K562 (cell line): ENCODE data around the gene HOXB6. TPM values are rescaled to one million over a fixed set of nuclear protein-coding genes. Genes with fewer than 3 reads are reported as not detected.

Source experiments
- ATAC-seq: fragments of 200-7000 bp; cut with Tn5 transposase; 3 replicates; pipeline ENCODE4 v1.9.1; 2020; ENCODE audit warnings: moderate library complexity
- BruUV-seq: library from RNA; stranded (reverse); fragments of 400-500 nt; replicated peaks from 2 replicates; lab custom pipeline; 2021; lab: Mats Ljungman, UMichigan
- CTCF ChIA-PET: fragments of 300-600 bp; formaldehyde crosslinking; extraction: SDS; loops from one replicate; lab custom pipeline; 2021; ENCODE audit warnings: low intra/inter-chr PET ratio; lab: Yijun Ruan, JAX
- POLR2A ChIA-PET: fragments of 300-600, 350-650 bp; sonication (Branson Sonifier 250); formaldehyde crosslinking; extraction: SDS; loops from one replicate; lab custom pipeline; 2021; ENCODE audit warnings: antibody characterized with exemption, inconsistent platforms; lab: Yijun Ruan, JAX
- DNase-seq, 4 experiments: peaks; one replicate each; pipeline versions ENCODE4 v3.0.0 to v3.0.0-alpha.2; 2011 to 2018; ENCODE audit warnings: low spot score in 3 of 4, mixed read lengths in 3 of 4; ENCODE audit errors: extremely low read depth in 1 of 4
- FAIRE-seq: peaks from 2 replicates; lab custom pipeline; 2011; peaks lifted over from hg19 to GRCh38; lab: Jason Lieb, UNC
- H2AFZ ChIP-seq: 2 replicates; pipeline ENCODE4 v1.6.0; 2011; ENCODE audit warnings: low read depth, low read length, control low read depth, inconsistent platforms
- H3K27ac ChIP-seq: fragments of 200-600 bp; 3 replicates; pipeline ENCODE4 v1.8.0; 2011; ENCODE audit warnings: low read depth, mild to moderate bottlenecking, control low read depth, inconsistent platforms, low read length, moderate library complexity, mixed read lengths; ENCODE audit errors: extremely low read depth
- H3K27me3 ChIP-seq, 2 experiments: fragments of 300-600 bp in 1 of 2; 2 replicates in 1 of 2; 3 replicates in 1 of 2; pipeline versions ENCODE4 v1.6.0 to v1.8.0; 2011; ENCODE audit warnings: inconsistent platforms in 2 of 2, low read length in 2 of 2, mild to moderate bottlenecking in 1 of 2, mixed read lengths in 1 of 2, moderate library complexity in 1 of 2; ENCODE audit not compliant: control insufficient read depth in 2 of 2, insufficient read depth in 2 of 2
- H3K36me3 ChIP-seq: fragments of 300-600 bp; 3 replicates; pipeline ENCODE4 v1.8.0; 2011; ENCODE audit warnings: mild to moderate bottlenecking, low read length, inconsistent platforms; ENCODE audit not compliant: control insufficient read depth, insufficient read depth
- H3K4me1 ChIP-seq, 2 experiments: fragments of 200-600 bp in 1 of 2; replicated peaks in 1 of 2; 2 replicates in 1 of 2; 3 replicates in 1 of 2; pipeline versions ENCODE4 v1.5.1 to v1.8.0; 2011; ENCODE audit warnings: inconsistent platforms in 2 of 2, low read length in 2 of 2, mild to moderate bottlenecking in 1 of 2, mixed read lengths in 1 of 2, moderate library complexity in 1 of 2; ENCODE audit not compliant: control insufficient read depth in 2 of 2, insufficient read depth in 2 of 2
- H3K4me2 ChIP-seq: 2 replicates; pipeline ENCODE4 v1.6.1; 2011; ENCODE audit warnings: low read length, control low read depth, inconsistent platforms, mixed read lengths; ENCODE audit not compliant: insufficient read depth
- H3K4me3 ChIP-seq: fragments of 200-600 bp; sonication (generic), shearing (Covaris generic); 2 replicates; pipeline ENCODE4 v1.5.1; 2016; ENCODE audit warnings: control low read depth, inconsistent platforms
- H3K79me2 ChIP-seq: fragments of 200-600 bp; 3 replicates; pipeline ENCODE4 v1.8.0; 2011; ENCODE audit warnings: low read length, inconsistent platforms; ENCODE audit not compliant: control insufficient read depth, insufficient read depth
- H3K9ac ChIP-seq, 2 experiments: 2 replicates each; pipeline versions ENCODE4 v1.6.0 to v1.6.1; 2011; ENCODE audit warnings: low read depth in 2 of 2, low read length in 2 of 2, control low read depth in 1 of 2, inconsistent platforms in 1 of 2, mild to moderate bottlenecking in 1 of 2, mixed read lengths in 1 of 2; ENCODE audit not compliant: insufficient read depth in 1 of 2
- H3K9me1 ChIP-seq: one replicate; pipeline ENCODE4 v1.6.0; 2011; ENCODE audit warnings: inconsistent platforms, mild to moderate bottlenecking, low read length, moderate library complexity; ENCODE audit not compliant: control insufficient read depth, insufficient read depth
- H3K9me3 ChIP-seq: replicated peaks from 2 replicates; pipeline ENCODE4 v1.5.1; 2011; ENCODE audit warnings: low read depth, low read length, inconsistent platforms; ENCODE audit not compliant: control insufficient read depth, insufficient read depth
- H4K20me1 ChIP-seq: replicated peaks from 2 replicates; pipeline ENCODE4 v1.6.1; 2011; ENCODE audit warnings: low read length, inconsistent platforms, mixed read lengths; ENCODE audit not compliant: control insufficient read depth, insufficient read depth
- EGR1 ChIP-seq: fragments of 450-650 bp; conservative IDR thresholded peaks from 2 replicates; pipeline ENCODE4 v1.6.1; 2017; ENCODE audit warnings: mild to moderate bottlenecking
- KLF16 ChIP-seq: IDR thresholded peaks from 2 replicates; pipeline ENCODE4 v1.6.1; 2016; ENCODE audit warnings: antibody characterized with exemption
- MTA1 ChIP-seq: fragments of 450-650 bp; IDR thresholded peaks from 2 replicates; pipeline ENCODE4 v1.6.1; 2017; ENCODE audit warnings: borderline replicate concordance
- NONO ChIP-seq, 2 experiments: fragments of 200-400 bp in 1 of 2; fragments of 450-650 bp in 1 of 2; formaldehyde crosslinking in 1 of 2; IDR thresholded peaks; 2 replicates each; pipeline ENCODE4 v1.6.1; 2017; ENCODE audit warnings: low read depth in 2 of 2, mild to moderate bottlenecking in 2 of 2, moderate library complexity in 2 of 2, low read length in 1 of 2
- POLR2G ChIP-seq: fragments of 200-400 bp; formaldehyde crosslinking; IDR thresholded peaks from 2 replicates; pipeline ENCODE4 v1.6.1; 2017; ENCODE audit warnings: low read depth, mild to moderate bottlenecking, antibody characterized with exemption, low read length, moderate library complexity
- RBFOX2 ChIP-seq: fragments of 200-400 bp; formaldehyde crosslinking; IDR thresholded peaks from 2 replicates; pipeline ENCODE4 v1.6.1; 2017; ENCODE audit warnings: low read depth, mild to moderate bottlenecking, low read length, moderate library complexity
- SRSF3 ChIP-seq: fragments of 200-400 bp; formaldehyde crosslinking; IDR thresholded peaks from 2 replicates; pipeline ENCODE4 v1.6.1; 2016; ENCODE audit warnings: mild to moderate bottlenecking, low read length, moderate library complexity; ENCODE audit not compliant: insufficient read depth
- YBX1 ChIP-seq: fragments of 450-650 bp; IDR thresholded peaks from 2 replicates; pipeline ENCODE4 v1.7.1; 2016; ENCODE audit warnings: mild to moderate bottlenecking
- ZBTB33 ChIP-seq: sonication (generic); formaldehyde crosslinking; IDR thresholded peaks from 2 replicates; pipeline ENCODE4 v1.8.1; 2023; ENCODE audit warnings: mild to moderate bottlenecking, missing genetic modification reagents
- ZBTB43 ChIP-seq: sonication (generic); formaldehyde crosslinking; IDR thresholded peaks from 2 replicates; pipeline ENCODE4 v1.8.0; 2023; ENCODE audit warnings: mild to moderate bottlenecking, missing genetic modification reagents
- WGBS: fragments of 100-300 bp; shearing (Covaris generic); methylation state at CpG from one replicate; pipeline ENCODE4 v1.1.6; 2016; ENCODE audit warnings: low coverage, mixed read lengths; ENCODE audit not compliant: insufficient coverage; ENCODE audit errors: missing lambda C conversion rate; 5-methylcytosine and 5-hydroxymethylcytosine counted together
- in situ Hi-C: fragments of 300-500 bp; cut with MboI; formaldehyde crosslinking; loops from 4 replicates; pipeline ENCODE4 v1.15.0; 2018; ENCODE audit warnings: inconsistent platforms, mixed read lengths
- intact Hi-C: fragments of 100-400 bp; cut with micrococcal nuclease; formaldehyde crosslinking; loops from 2 replicates; pipeline ENCODE4 v1.14.2; 2022
- polyA plus RNA-seq, 8 experiments: library from polyadenylated mRNA; depleted of rRNA in 4 of 8; stranded (reverse) in 5 of 8; unstranded in 3 of 8; fragments of >200 nt; fragmentation: Nextera tagmentation in 2 of 8; fragmentation: Illumina TruSeq in 1 of 8; extraction: Ambion mirVana in 2 of 8; extraction: Trizol in 1 of 8; gene quantifications; 2 replicates each; pipeline versions ENCODE4 v1.2.1 to v1.2.3, GENCODE V29; 2011 to 2014; ENCODE audit warnings: inconsistent platforms in 1 of 8, missing spikeins in 1 of 8
- total RNA-seq, 7 experiments: library from RNA; depleted of rRNA in 6 of 7; stranded (reverse); fragments of >200 nt in 6 of 7; fragmentation: Illumina TruSeq in 2 of 7; extraction: Trizol in 2 of 7; gene quantifications; 2 replicates each; pipeline versions ENCODE4 v1.2.1 to v1.2.3, GENCODE V29; 2011 to 2021; ENCODE audit warnings: low replicate concordance in 1 of 7
- TF ChIP-seq, protein P1 (sequence below): fragments of 250-450 bp; sonication (Bioruptor Pico); IDR thresholded peaks from 2 replicates; pipeline ENCODE4 v1.5.0; 2021; ENCODE audit warnings: mild to moderate bottlenecking, moderate library complexity
- TF ChIP-seq, protein P2 (sequence below), 3 experiments: IDR thresholded peaks in 2 of 3; conservative IDR thresholded peaks in 1 of 3; 2 replicates each; pipeline ENCODE4 v1.5.1; 2011 to 2012; ENCODE audit warnings: low read length in 3 of 3, mild to moderate bottlenecking in 3 of 3, control low read depth in 2 of 3, improper control_type of control experiment in 1 of 3, inconsistent platforms in 1 of 3, low read depth in 1 of 3, mixed read lengths in 1 of 3, moderate library complexity in 1 of 3; ENCODE audit not compliant: insufficient read depth in 2 of 3

The HOXB6 gene
- total and polyA plus RNA-seq, 9 of the 15 experiments (the other 6 are each of a cell fraction or from before 2014, with no cell fraction given) = 1.2 to 14.8 (median 4.9) TPM

DNA sequence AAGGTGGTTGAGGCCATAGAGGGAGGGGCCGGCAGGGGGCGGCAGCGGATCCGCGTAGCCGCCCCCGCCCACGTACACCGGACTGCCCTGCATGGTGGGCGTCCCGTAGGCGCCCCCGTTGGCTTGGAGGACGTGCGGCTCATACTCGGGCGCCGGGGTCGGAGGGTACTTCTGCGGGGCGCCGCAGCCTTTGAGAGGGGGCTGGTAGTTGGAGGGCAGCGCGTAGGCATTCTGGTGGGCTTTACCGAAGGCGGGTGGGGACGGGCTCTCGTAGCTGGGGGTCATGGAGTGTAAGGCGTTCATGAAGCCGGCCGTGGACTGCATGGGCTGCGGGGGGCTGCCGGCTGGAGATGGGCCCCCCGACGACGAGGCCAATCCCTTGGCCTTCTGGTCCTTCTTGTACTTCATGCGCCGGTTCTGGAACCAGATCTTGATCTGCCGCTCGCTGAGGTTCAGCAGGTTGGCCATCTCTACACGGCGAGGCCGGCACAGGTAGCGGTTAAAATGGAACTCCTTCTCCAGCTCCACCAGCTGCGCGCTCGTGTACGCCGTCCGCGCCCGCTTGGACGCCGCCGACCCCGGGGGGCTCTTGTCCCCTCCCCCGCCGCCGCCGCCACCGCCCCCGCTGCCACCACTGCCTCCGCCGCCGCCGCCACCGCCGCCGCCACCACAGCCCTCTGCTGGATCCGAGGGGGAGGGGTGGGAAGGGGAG lies 54.1 kb downstream of the HOXB6 start:
- DNase-seq (peak in 1 of 4 experiments; percentile 43), FAIRE-seq (no peak), ATAC-seq (no peak)
- Histone ChIP-seq H3K79me2 (peaks cover 67% of the 10 kb centered on the region), H3K9me3 (no peaks in the 10 kb centered on the region), H3K4me1 (peaks cover 40 to 57% of the 10 kb centered on the region in 2 experiments), H4K20me1 (no peaks in the 10 kb centered on the region), H3K4me3 (no peak overlapping the region), H3K9ac (no peak overlapping the region), H3K4me2 (no peak overlapping the region), H3K9me1 (no peaks in the 10 kb centered on the region), H3K27me3 (no peaks in the 10 kb centered on the region), H2AFZ (no peak overlapping the region), H3K27ac (no peak overlapping the region), H3K36me3 (peaks cover 59% of the 10 kb centered on the region; the same call in 2 of the 3 replicates)
- WGBS = over 99% methylated on average over 25 of the region's 70 CpGs
- no TSS peak for BruUV-seq
- POLR2A ChIA-PET = interaction anchor here (0.9 to 2.5 kb wide), 2 partner anchors 9 to 29 kb away, joined by 3 to 8 read pairs; no protein-coding TSS in a partner anchor
- CTCF ChIA-PET = no interaction called here
- intact Hi-C loops (no loop called here), in situ Hi-C loops (no loop called here)
- TF ChIP-seq KLF16 (no peak), EGR1 (peak; percentile 71), ZBTB43 (no peak), SRSF3 (no peak), ZBTB33 (CRISPR knock-in tag) (peak; percentile 32; the same call in 1 of the 2 replicates), YBX1 (no peak), POLR2G (peak; percentile 70), NONO (IDR thresholded peaks at IDR 0.05; ENCODE audit: low read depth in 2 of 2, low read length in 1 of 2) (no peak), MTA1 (no peak), RBFOX2 (peak; percentile 71)
- TF ChIP-seq, protein P1, sequence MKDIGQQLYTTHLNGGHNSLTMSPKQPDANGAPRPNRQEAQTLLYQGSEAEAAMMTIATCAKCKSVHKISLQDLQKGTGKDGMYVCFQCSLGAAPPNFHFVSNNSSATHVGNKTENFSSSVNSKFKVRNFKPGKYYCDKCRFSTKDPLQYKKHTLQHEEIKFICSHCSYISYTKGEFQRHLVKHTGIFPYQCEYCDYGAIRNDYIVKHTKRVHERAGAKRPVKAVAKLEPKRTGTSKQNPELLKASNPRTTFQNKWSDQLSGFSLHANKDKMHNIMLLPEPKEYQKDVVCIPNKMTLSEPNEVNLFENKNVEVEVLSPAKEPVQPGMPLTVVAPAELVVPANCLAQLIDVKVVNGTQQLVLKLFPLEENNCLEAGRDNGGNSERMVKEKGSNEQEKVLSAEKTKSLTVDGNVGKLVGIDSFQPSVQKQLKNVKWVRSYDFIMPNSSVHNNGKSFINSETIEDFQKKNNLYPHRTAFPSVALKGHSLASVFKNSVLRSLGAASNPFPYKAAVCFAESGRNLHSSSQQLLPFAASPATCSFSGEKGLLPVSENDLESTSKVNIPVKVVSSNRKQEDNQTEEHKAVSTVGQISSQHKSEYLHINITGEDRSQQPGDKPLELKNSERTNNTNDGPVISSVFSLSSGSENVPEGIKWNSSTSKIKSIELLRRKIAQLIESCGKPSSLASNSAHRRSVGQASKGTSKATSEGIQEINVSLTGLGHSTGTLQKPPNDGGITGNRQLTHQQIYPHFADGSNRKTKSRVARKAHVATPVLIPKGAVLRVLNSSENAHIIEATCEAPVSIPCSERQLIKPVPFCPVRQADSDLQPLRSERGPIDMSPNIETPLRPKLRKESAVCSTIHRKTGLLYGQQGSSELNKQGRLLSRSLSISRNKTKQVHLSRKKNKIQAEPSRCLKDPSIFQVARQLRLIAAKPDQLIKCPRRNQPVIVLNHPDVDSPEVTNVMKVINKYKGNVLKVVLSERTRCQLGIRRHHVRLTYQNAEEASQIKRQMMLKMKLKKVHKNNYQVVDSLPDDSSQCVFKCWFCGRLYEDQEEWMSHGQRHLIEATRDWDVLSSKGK (CRISPR knock-in tag) = no peak
- TF ChIP-seq, protein P2, sequence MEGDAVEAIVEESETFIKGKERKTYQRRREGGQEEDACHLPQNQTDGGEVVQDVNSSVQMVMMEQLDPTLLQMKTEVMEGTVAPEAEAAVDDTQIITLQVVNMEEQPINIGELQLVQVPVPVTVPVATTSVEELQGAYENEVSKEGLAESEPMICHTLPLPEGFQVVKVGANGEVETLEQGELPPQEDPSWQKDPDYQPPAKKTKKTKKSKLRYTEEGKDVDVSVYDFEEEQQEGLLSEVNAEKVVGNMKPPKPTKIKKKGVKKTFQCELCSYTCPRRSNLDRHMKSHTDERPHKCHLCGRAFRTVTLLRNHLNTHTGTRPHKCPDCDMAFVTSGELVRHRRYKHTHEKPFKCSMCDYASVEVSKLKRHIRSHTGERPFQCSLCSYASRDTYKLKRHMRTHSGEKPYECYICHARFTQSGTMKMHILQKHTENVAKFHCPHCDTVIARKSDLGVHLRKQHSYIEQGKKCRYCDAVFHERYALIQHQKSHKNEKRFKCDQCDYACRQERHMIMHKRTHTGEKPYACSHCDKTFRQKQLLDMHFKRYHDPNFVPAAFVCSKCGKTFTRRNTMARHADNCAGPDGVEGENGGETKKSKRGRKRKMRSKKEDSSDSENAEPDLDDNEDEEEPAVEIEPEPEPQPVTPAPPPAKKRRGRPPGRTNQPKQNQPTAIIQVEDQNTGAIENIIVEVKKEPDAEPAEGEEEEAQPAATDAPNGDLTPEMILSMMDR (IDR thresholded peaks at IDR 0.05 in 2 of 3, conservative IDR thresholded peaks at IDR 0.05 in 1 of 3; ENCODE audit: insufficient read depth in 2 of 3, low read depth in 1 of 3, low read length in 3 of 3) = peak in 1 of 3 experiments; percentile 7; a peak in 1 of 6 replicates
